Dendritic cell treated with granulocyte-macrophage colony-stimulating factor and Interleukin-4, amounts not matched to agents 40 ng/mL and 50 ng/mL, for 4 days (primary cell): ENCODE results near the gene LRRFIP1.
"Not testable (repeated sequence)": the region's sequence is repeated elsewhere in the genome, so short reads cannot be mapped to it uniquely, and the experiment has no call there.

Source experiments
- H3K27ac Mint-ChIP-seq: one replicate; pipeline ENCODE4 v1.8.0; 2022; ENCODE audit warnings: mild to moderate bottlenecking, mixed read lengths
- H3K27me3 Mint-ChIP-seq: one replicate; pipeline ENCODE4 v1.8.0; 2022; ENCODE audit warnings: mild to moderate bottlenecking, mixed read lengths
- H3K36me3 Mint-ChIP-seq: one replicate; pipeline ENCODE4 v1.8.0; 2022; ENCODE audit warnings: low read depth, mixed read lengths
- H3K4me1 Mint-ChIP-seq: one replicate; pipeline ENCODE4 v1.8.0; 2022; ENCODE audit warnings: low read depth, mixed read lengths
- H3K4me3 Mint-ChIP-seq: one replicate; pipeline ENCODE4 v1.8.0; 2022; ENCODE audit warnings: mild to moderate bottlenecking, moderate library complexity, mixed read lengths
- H3K9me3 Mint-ChIP-seq: one replicate; pipeline ENCODE4 v1.8.0; 2022; ENCODE audit warnings: mixed read lengths
- intact Hi-C: fragments of 100-400 bp; cut with micrococcal nuclease; formaldehyde crosslinking; loops from one replicate; pipeline ENCODE4 v1.15.0; 2022

Gene LRRFIP1

DNA sequence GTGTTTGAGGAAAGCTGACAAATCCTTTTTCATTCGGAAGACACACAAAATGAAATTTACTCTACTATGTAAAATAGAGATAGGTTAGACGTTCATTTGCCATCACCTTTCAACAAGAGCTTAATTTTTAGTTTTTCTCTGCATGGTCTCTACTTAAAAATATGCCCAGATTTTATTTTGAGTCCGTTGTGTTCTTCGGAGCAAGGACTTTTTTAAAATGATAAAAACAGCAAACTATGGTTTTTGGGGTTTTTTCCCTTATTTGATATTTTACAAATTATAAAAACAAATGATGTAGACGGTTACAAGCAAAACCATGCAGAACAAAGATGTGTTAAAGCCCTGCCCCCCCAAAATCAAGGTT, 117.8 kb downstream of the LRRFIP1 start:
- intact Hi-C loops: loop anchor here (1.0 to 10.0 kb wide), 2 partner anchors 72 to 230 kb away; no protein-coding TSS in a partner anchor
- no peak overlapping the region for H3K4me3 Mint-ChIP-seq
- H3K9me3 Mint-ChIP-seq: peaks cover 14% of the 10 kb centered on the region
- peak overlapping the region; percentile 45 for H3K27ac Mint-ChIP-seq
- peaks cover 52% of the 10 kb centered on the region for H3K4me1 Mint-ChIP-seq
- no peaks in the 10 kb centered on the region for H3K27me3 Mint-ChIP-seq
- peaks cover 88% of the 10 kb centered on the region for H3K36me3 Mint-ChIP-seq

DNA sequence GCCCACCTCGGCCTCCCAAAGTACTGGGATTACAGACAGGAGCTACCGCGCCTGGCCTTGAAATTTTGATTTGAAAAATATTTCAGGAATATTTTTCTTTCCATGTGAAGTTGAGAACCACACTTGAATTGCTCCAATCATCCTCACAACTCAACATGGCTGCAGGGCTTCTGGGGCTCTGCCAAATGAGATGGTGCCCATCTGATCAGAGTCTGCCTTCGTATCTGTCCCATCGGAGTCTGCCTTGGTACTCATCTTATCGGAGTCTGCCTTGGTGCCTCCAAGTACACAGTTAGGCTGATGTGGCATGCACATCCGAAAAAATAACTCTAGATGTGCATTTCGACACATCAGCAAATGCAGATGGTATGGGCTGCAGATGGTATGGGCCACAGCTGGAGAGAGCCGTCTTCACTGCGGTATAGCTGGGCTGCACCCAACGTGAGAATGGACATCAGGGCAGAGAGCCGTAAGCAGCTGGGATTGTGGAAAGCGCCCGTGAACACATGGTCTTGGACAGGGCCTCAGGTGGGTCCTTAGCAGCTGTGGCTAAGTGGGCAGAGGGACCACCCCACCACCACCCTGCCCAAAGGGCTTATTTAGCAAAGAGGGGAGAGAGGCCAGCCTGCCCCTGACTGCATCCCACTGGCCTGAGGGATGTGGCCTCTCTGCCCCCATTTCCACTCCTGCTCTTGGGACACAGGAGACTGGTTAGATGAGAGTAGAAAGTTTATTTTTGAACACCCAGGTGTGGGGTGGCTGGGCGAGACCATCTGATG, 119.1 kb downstream of the LRRFIP1 start:
- intact Hi-C loops: loop anchor here (10.0 kb wide), 1 partner anchor 232 kb away; no protein-coding TSS in a partner anchor
- Mint-ChIP-seq H3K27ac (no peak overlapping the region), H3K27me3 (no peaks in the 10 kb centered on the region), H3K4me3 (no peak overlapping the region), H3K9me3 (peaks cover 14% of the 10 kb centered on the region), H3K4me1 (peaks cover 43% of the 10 kb centered on the region), H3K36me3 (peaks cover 88% of the 10 kb centered on the region)

DNA sequence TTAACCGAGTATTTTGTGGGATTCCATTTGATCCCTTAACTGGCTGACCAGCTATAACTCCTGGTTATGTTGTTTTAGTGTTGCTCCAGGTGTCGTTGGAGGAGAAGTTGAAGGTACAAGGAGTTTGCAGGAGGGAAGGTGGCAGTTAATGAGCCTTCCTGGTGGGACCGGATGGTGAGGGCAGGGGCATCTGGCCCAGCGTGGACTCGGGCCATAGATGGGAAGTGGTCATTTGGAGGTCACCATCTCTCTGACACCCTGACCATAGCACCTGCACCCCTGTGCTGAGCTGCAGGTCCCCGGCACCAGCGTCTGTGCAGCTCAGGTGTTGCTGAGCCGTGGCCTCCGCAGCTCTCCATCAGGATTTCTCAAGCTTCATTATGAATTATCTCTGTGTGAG, 119.8 kb downstream of the LRRFIP1 start:
- Mint-ChIP-seq H3K4me1 (peaks cover 36% of the 10 kb centered on the region), H3K36me3 (peaks cover 88% of the 10 kb centered on the region), H3K4me3 (no peak overlapping the region), H3K27me3 (no peaks in the 10 kb centered on the region), H3K27ac (no peak overlapping the region), H3K9me3 (peaks cover 14% of the 10 kb centered on the region)
- intact Hi-C loops: loop anchor here (10.0 kb wide), 1 partner anchor 232 kb away; no protein-coding TSS in a partner anchor

DNA sequence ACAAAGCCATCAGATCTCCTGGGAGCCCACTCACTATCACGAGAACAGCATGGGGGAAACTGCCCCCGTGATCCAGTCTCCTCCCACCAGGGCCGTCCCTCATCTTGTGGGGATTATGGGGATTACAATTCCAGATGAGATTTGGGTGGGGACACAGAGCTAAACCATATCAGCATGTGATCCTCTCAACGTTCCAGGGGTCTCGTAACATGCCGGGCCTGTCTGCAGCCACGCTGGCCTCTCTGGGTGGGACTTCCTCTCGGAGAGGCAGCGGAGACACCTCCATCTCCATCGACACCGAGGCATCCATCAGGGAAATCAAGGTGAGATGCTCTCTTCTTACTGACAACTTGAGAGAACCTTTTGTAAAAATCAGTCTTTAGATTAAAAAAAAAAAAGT, 121.6 kb downstream of the LRRFIP1 start:
- Mint-ChIP-seq H3K36me3 (peaks cover 88% of the 10 kb centered on the region), H3K4me3 (no peak overlapping the region), H3K9me3 (peaks cover 14% of the 10 kb centered on the region), H3K4me1 (peaks cover 18% of the 10 kb centered on the region), H3K27ac (no peak overlapping the region), H3K27me3 (no peaks in the 10 kb centered on the region)
- intact Hi-C loops: loop anchor here (10.0 kb wide), 1 partner anchor 234 kb away; no protein-coding TSS in a partner anchor

DNA sequence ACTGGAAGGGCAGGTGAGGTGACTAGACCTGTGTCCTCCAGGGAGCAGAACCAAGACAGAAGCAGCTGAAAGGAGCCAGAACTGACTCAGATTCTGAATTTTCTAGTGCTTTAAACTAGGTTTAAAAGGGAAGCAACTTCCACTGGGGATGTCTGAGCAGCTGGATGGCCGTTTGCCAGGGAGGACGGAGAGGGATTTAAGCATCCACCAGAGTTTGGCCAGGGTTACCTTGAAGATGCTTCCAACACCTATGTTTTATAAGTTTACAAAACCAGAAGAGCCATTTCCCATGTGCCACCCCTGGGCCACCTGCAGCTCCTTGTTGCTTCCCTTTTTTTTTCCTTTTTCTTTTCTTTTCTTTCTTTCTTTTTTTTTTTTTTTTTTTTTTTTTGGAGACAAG, 122.6 kb downstream of the LRRFIP1 start:
- H3K36me3 Mint-ChIP-seq: peaks cover 92% of the 10 kb centered on the region
- intact Hi-C loops: loop anchor here (10.0 kb wide), 1 partner anchor 235 kb away; no protein-coding TSS in a partner anchor
- peak overlapping the region; percentile 17 for H3K27ac Mint-ChIP-seq

DNA sequence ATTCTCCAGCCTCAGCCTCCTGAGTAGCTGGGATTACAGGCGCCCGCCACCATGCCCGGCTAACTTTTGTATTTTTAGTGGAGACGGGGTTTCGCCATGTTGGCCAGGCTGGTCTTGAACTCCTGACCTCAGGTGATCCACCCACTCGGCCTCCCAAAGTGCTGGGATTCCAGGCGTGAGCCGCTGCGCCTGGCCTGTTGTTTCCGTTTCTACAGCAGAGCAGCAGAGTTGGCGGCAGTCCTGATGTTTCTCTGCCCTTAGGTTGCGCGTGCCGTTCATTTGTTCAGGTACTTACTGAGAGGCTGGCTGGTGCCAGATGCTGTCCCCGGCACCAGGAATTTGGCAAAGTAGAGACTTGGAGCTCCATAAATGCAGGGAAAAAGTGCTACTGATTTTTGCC, 123.1 kb downstream of the LRRFIP1 start:
- Mint-ChIP-seq H3K4me1 (peaks cover 12% of the 10 kb centered on the region), H3K36me3 (peaks cover 95% of the 10 kb centered on the region), H3K9me3 (peaks cover 14% of the 10 kb centered on the region)
- H3K27ac Mint-ChIP-seq, H3K4me3 Mint-ChIP-seq, H3K27me3 Mint-ChIP-seq, intact Hi-C loops: not testable (repeated sequence)

More for the DNA sequence above, 122.6 kb downstream of the LRRFIP1 start:
- H3K4me3 Mint-ChIP-seq: no peak overlapping the region
- H3K27me3 Mint-ChIP-seq: no peaks in the 10 kb centered on the region
- H3K9me3 Mint-ChIP-seq: peaks cover 14% of the 10 kb centered on the region
- peaks cover 14% of the 10 kb centered on the region for H3K4me1 Mint-ChIP-seq

DNA sequence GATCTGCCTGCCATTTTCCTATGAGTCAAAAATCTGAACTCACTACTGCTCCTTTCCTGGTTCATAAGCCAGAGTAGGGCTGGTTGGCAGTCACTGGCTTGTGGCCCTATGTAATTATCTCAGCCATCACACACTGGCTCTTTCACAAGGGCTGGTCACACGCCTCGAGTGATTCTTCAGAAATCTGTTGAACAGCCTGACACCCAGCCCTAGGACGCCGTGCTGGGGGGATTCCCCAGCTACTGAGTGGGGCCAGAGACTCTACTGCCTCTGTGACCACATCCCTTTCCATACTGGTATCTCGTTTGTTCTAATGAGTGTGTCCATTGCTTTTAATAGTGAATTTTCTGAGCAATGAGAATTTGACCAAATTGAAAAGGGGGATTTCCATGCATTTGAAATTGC, 125.4 kb downstream of the LRRFIP1 start:
- intact Hi-C loops: no loop called here
- peaks cover 4% of the 10 kb centered on the region for H3K4me1 Mint-ChIP-seq
- no peak overlapping the region for H3K4me3 Mint-ChIP-seq
- H3K27ac Mint-ChIP-seq: no peak overlapping the region
- no peaks in the 10 kb centered on the region for H3K27me3 Mint-ChIP-seq
- peaks cover 12% of the 10 kb centered on the region for H3K9me3 Mint-ChIP-seq
- peaks cover 100% of the 10 kb centered on the region for H3K36me3 Mint-ChIP-seq

DNA sequence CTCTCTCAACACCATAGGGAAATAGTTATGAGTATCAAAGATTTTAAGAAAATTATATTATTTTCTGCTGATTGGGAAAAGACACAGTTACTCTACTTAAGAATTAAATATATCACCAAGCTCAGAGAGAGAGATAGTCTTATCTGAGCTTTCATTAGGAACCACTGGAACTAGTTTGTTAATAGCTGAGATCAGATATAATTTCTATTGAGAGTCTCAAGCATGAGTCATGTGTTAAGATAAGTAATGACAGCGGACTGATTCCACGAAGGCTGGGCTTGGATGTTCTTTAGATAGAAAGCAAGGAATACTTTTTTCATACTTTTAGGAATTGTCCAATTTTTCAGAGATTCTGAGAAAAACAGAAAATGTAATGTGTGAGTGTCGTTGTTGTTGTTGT, 126.8 kb downstream of the LRRFIP1 start:
- intact Hi-C loops: no loop called here
- no peak overlapping the region for H3K27ac Mint-ChIP-seq
- no peak overlapping the region for H3K4me3 Mint-ChIP-seq
- peaks cover 4% of the 10 kb centered on the region for H3K4me1 Mint-ChIP-seq
- peaks cover 100% of the 10 kb centered on the region for H3K36me3 Mint-ChIP-seq
- H3K9me3 Mint-ChIP-seq: no peaks in the 10 kb centered on the region
- H3K27me3 Mint-ChIP-seq: no peaks in the 10 kb centered on the region

DNA sequence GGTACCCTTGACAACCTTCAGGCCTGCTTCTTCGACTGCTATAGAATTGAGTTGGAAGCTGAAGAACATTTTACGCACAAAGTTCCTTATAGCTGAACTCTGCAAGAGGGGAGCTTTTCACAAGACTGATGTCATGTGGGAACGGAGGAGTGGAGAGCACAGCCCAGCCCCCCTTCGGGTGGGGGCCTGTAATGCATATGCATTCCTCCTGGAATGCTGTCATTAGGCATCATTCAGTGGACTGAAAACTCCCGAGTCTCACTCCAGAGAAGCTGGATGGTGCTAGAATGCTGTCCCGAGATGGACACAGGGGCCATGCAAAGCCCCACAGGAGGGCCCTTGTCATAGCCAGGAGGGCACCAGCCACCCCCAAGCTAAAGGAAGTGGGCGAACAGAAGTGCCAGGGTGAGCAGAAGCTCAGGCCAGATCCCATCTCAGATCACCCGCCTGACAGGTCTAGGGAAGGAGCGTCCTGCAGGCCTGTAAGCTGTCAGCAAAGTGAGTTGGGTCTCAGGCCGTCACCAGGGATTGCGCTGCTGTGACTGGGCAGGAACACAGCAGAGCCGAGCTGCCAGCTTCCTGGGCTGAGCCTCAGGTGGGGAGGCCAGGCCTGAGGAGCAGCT, 127.3 kb downstream of the LRRFIP1 start:
- H3K27me3 Mint-ChIP-seq: no peaks in the 10 kb centered on the region
- no peak overlapping the region for H3K27ac Mint-ChIP-seq
- intact Hi-C loops: no loop called here
- peaks cover 100% of the 10 kb centered on the region for H3K36me3 Mint-ChIP-seq
- H3K4me3 Mint-ChIP-seq: no peak overlapping the region
- no peaks in the 10 kb centered on the region for H3K9me3 Mint-ChIP-seq
- peaks cover 4% of the 10 kb centered on the region for H3K4me1 Mint-ChIP-seq

DNA sequence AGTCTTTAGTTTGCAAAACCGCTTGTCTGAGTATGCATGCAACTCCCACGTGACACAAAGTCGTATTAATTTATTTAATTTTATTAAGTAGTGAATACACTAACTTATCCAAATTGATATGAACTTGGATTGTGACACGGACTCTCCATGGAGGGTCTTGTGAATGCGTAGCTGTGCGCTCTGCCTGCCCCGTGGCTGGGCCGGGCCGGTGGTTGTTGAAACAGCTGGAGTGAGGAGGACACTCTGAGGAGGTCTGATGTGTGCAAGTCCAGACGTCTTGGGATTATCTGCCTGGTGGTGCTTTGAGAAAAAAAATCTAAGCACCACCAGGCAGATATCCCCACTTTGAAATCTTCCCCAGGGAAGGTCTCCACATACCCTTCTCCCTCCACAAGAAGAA, 130.2 kb downstream of the LRRFIP1 start:
- Mint-ChIP-seq H3K9me3 (no peaks in the 10 kb centered on the region), H3K4me3 (no peak overlapping the region), H3K27ac (no peak overlapping the region), H3K36me3 (peaks cover 99% of the 10 kb centered on the region), H3K27me3 (no peaks in the 10 kb centered on the region), H3K4me1 (no peaks in the 10 kb centered on the region)
- intact Hi-C loops: no loop called here

DNA sequence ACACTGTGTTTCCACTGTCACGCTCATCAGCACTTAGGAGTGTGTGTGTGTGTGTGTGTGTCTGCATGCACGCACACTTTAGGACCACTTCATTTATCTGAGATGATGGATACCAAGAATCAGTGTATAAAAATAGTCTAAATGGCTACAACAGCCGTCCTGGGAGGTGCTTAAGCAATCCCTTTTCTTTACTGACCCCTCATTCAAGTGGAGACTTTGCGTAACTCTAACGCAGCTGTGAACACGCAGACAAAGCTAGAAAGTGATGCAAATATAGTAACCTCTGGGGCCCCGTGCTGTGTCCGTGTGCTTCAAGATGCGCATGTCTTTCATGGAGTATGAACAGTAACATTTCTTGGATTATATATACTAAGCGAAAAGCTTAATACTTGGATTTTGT, 130.8 kb downstream of the LRRFIP1 start:
- H3K36me3 Mint-ChIP-seq: peaks cover 99% of the 10 kb centered on the region

DNA sequence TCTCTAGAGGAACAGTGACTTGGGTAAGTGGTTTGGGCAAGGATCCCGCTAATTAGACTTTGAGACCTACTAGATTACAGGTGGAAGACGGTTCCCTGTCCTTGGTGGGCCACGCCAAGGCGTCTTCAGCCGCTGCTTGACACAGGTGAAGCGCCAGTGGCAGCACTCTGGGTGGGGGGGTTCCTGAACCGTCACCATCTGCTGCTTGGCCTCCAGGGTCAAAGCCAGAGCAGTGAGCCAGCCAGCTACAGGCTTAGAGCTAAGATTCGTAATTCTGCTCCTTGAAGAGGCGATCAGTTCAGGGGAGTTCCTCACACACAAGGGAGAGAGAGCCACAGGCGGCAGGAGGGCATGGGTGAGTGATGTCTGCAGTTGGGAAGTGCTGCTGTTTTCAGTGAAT, 131.8 kb downstream of the LRRFIP1 start:
- no peaks in the 10 kb centered on the region for H3K9me3 Mint-ChIP-seq
- intact Hi-C loops: no loop called here
- no peak overlapping the region for H3K27ac Mint-ChIP-seq
- peaks cover 99% of the 10 kb centered on the region for H3K36me3 Mint-ChIP-seq
- no peaks in the 10 kb centered on the region for H3K4me1 Mint-ChIP-seq
- H3K4me3 Mint-ChIP-seq: no peak overlapping the region
- no peaks in the 10 kb centered on the region for H3K27me3 Mint-ChIP-seq

More for the DNA sequence above, 130.8 kb downstream of the LRRFIP1 start:
- no peak overlapping the region for H3K4me3 Mint-ChIP-seq
- H3K9me3 Mint-ChIP-seq: no peaks in the 10 kb centered on the region
- no peaks in the 10 kb centered on the region for H3K4me1 Mint-ChIP-seq
- no peaks in the 10 kb centered on the region for H3K27me3 Mint-ChIP-seq
- no peak overlapping the region for H3K27ac Mint-ChIP-seq
- intact Hi-C loops: no loop called here

DNA sequence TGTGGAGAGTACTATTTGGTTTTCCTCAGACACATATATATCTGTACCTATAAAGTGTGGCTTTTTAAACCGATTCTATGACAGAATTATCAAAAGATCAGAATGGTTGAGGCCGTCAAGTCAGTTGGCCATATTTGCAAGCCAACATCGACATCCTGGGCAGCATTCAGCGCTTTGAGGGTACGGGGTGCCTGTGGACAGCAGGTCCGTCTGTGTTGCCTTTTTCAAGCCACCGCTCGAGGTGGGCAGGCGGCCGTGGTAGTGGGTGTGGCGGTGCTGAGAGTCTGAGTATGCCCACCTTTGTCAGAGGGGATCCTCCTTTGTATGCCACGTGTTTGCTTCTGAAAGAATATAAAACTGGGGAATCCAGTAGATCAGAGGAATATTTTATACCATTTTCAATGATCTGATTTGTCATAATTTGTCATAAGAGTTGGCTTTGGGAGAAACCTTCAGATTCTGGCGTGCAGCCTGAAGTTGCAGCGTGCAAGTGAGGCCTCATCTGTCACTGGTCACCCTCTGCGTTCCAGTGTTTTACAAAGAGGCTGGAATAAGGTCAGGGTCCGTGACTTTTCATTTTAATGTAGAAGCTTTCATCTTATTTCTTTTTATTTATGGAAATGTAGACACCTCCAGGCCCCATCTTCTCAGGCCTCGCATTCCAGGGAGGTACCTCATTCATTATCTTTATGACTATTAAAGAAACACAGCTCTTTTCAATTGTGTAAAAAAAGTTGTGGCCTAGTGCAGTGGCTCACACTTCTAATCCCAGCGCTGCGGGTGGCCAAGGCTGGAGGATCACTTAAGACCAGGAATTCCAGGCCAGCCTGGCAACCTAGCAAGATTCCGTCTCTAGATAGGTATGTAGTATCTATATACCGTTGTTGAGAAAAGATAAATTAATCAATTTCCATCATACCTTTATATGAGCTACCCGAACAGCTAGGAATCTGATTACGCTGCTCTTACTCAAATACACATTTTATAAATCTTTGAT, 133.4 kb downstream of the LRRFIP1 start:
- H3K9me3 Mint-ChIP-seq: no peaks in the 10 kb centered on the region
- no peaks in the 10 kb centered on the region for H3K4me1 Mint-ChIP-seq
- H3K36me3 Mint-ChIP-seq: peaks cover 93% of the 10 kb centered on the region
- no peak overlapping the region for H3K4me3 Mint-ChIP-seq
- H3K27me3 Mint-ChIP-seq: no peaks in the 10 kb centered on the region
- H3K27ac Mint-ChIP-seq: no peak overlapping the region
- intact Hi-C loops: no loop called here
